ENCODE data around the gene ANGPTL2.

The ANGPTL2 gene

GRCh38 chr9:127045148-127045547, 77.3 kb downstream of the ANGPTL2 start:
- DNase-seq, result no peak

GRCh38 chr9:127039492-127039891, 82.9 kb downstream of the ANGPTL2 start:
- no peak for DNase-seq

GRCh38 chr9:127038531-127038930, 83.9 kb downstream of the ANGPTL2 start:
- DNase-seq, result no peak

Measured in right hindlimb (tissue), 1 donor.